NCI-H2227 (cell line): ENCODE results near the gene UBE4B.
"Not testable (repeated sequence)": the region's sequence is repeated elsewhere in the genome, so short reads cannot be mapped to it uniquely, and the experiment has no call there.

Source experiments
- DNase-seq: peaks from one replicate; lab custom pipeline; 2025; ENCODE audit not compliant: unreplicated experiment; lab: John Stamatoyannopoulos, UW

UBE4B gene

GRCh38 chr1:10032590-10033358 is at the start of gene UBE4B:
TSS of gene UBE4B (plus strand) at chr1:10032958. CDS start at chr1:10033671, 713 bp downstream.
- peak; percentile 99 for DNase-seq

GRCh38 chr1:9984253-9984652 is 48.5 kb upstream of the UBE4B start:
- DNase-seq: no peak

GRCh38 chr1:9985001-9985400 is 47.8 kb upstream of the UBE4B start:
- no peak for DNase-seq

- no peak for DNase-seq
Observed at GRCh38 chr1:9989773-9990172, 43.0 kb upstream of the UBE4B start.

- no peak for DNase-seq
Observed at GRCh38 chr1:9990944-9991343, 41.8 kb upstream of the UBE4B start.

- DNase-seq: no peak
Observed at GRCh38 chr1:9992910-9993309, 39.8 kb upstream of the UBE4B start.

- no peak for DNase-seq
Observed at GRCh38 chr1:9993561-9994075, 39.1 kb upstream of the UBE4B start.

- peak; percentile 47 for DNase-seq
Observed at GRCh38 chr1:9996624-9997582, 35.9 kb upstream of the UBE4B start, which contains the start of gene RBP7. TSS of gene RBP7 (plus strand) at chr1:9997228. CDS start at chr1:9997259, 31 bp downstream.

GRCh38 chr1:10001016-10001665 is 31.6 kb upstream of the UBE4B start:
- DNase-seq: no peak

- not testable (repeated sequence) for DNase-seq
Observed at GRCh38 chr1:10005248-10005647, 27.5 kb upstream of the UBE4B start.

- no peak for DNase-seq
Observed at GRCh38 chr1:10007169-10007568, 25.6 kb upstream of the UBE4B start.

GRCh38 chr1:10014016-10014415 is 18.7 kb upstream of the UBE4B start:
- no peak for DNase-seq

GRCh38 chr1:10019561-10019960 is 13.2 kb upstream of the UBE4B start:
- DNase-seq: no peak

- no peak for DNase-seq
Observed at GRCh38 chr1:10020086-10020485, 12.7 kb upstream of the UBE4B start.

GRCh38 chr1:10020678-10021077 is 12.1 kb upstream of the UBE4B start:
- DNase-seq: not testable (repeated sequence)

- DNase-seq: not testable (repeated sequence)
Observed at GRCh38 chr1:10021992-10022391, 10.8 kb upstream of the UBE4B start.

- DNase-seq: no peak
Observed at GRCh38 chr1:10022656-10023055, 10.1 kb upstream of the UBE4B start.

GRCh38 chr1:10025354-10025753 is 7.4 kb upstream of the UBE4B start:
- no peak for DNase-seq

GRCh38 chr1:10027027-10027426 is 5.7 kb upstream of the UBE4B start:
- no peak for DNase-seq

- not testable (repeated sequence) for DNase-seq
Observed at GRCh38 chr1:10028956-10029500, 3.7 kb upstream of the UBE4B start.

GRCh38 chr1:10031461-10031860 is 1.3 kb upstream of the UBE4B start:
- no peak for DNase-seq
